T follicular helper cell (primary cell): ENCODE measurements around the gene SPI1.
A peak's percentile ranks its signal among the peaks of the same experiment; 100 is the strongest.

Experiments
- DNase-seq: peaks from one replicate; pipeline ENCODE4 v3.0.0-alpha.2; 2020; ENCODE audit warnings: low read depth

SPI1 gene

GRCh38 chr11:47388697-47389576 is 10.6 kb upstream of the SPI1 start:
- no peak for DNase-seq

GRCh38 chr11:47387944-47388696 is 9.8 kb upstream of the SPI1 start:
- DNase-seq, result no peak

GRCh38 chr11:47384498-47384897 is 6.2 kb upstream of the SPI1 start:
- no peak for DNase-seq

GRCh38 chr11:47383071-47383470 is 4.7 kb upstream of the SPI1 start:
- no peak for DNase-seq

- DNase-seq, result no peak
These were observed 1.7 kb upstream of the SPI1 start for GRCh38 chr11:47380078-47380477.

- DNase-seq, result no peak
These were observed 970 bp upstream of the SPI1 start for GRCh38 chr11:47379317-47379716.

- no peak for DNase-seq
These were observed 456 bp upstream of the SPI1 start for GRCh38 chr11:47378836-47379170.

- DNase-seq, result no peak
These were observed 757 bp downstream of the SPI1 start for GRCh38 chr11:47377571-47378009.

- no peak for DNase-seq
These were observed 1.6 kb downstream of the SPI1 start for GRCh38 chr11:47376525-47377371.

GRCh38 chr11:47376107-47376524 is 2.2 kb downstream of the SPI1 start:
- no peak for DNase-seq

GRCh38 chr11:47375546-47376085 is 2.7 kb downstream of the SPI1 start:
- no peak for DNase-seq

- DNase-seq, result no peak
These were observed 3.3 kb downstream of the SPI1 start for GRCh38 chr11:47375020-47375419.

GRCh38 chr11:47374720-47375019 is 3.7 kb downstream of the SPI1 start:
- no peak for DNase-seq

GRCh38 chr11:47373876-47374719 is 4.2 kb downstream of the SPI1 start:
- peak; percentile 74 for DNase-seq

- no peak for DNase-seq
These were observed 5.9 kb downstream of the SPI1 start for GRCh38 chr11:47372422-47372821.

GRCh38 chr11:47369676-47370075 is 8.7 kb downstream of the SPI1 start:
- DNase-seq, result no peak

- DNase-seq, result no peak
These were observed 12.3 kb downstream of the SPI1 start for GRCh38 chr11:47366020-47366490.

GRCh38 chr11:47361419-47361818 is 16.9 kb downstream of the SPI1 start:
- no peak for DNase-seq

- no peak for DNase-seq
These were observed 18.0 kb downstream of the SPI1 start for GRCh38 chr11:47360341-47360740.

GRCh38 chr11:47359586-47359985 is 18.8 kb downstream of the SPI1 start:
- DNase-seq, result no peak

- no peak for DNase-seq
These were observed 19.2 kb downstream of the SPI1 start for GRCh38 chr11:47359162-47359561.
